Spleen (tissue), 7 donors: Measurements from ENCODE around the gene CLEC16A.

Experiments
- CTCF ChIP-seq, 11 experiments: fragments of 200-600 bp in 7 of 11; fragments of 450-650 bp in 4 of 11; sonication (generic) in 4 of 11; IDR thresholded peaks in 8 of 11; conservative IDR thresholded peaks in 3 of 11; 1 replicate in 7 of 11; 2 replicates in 4 of 11; pipeline versions ENCODE4 v1.4.0 to v1.8.0; 2016 to 2021; ENCODE audit warnings: antibody characterized with exemption in 11 of 11, inconsistent platforms in 4 of 11, mild to moderate bottlenecking in 1 of 11
- POLR2A ChIP-seq, 3 donors: fragments of 450-650 bp; IDR thresholded peaks; one replicate each; pipeline ENCODE4 v1.5.1; 2017; ENCODE audit warnings: antibody characterized with exemption in 3 of 3, mild to moderate bottlenecking in 1 of 3
- donor health status: DM: no; HTN: no; CAD: no; lungs with moderate emphysema.
- donor health status: DM: no; HTN: no; CAD: no.
- donor health status: DM: no; HTN: no; CAD: no.

GRCh38 chr16:10934325-10935107 is 9.8 kb upstream of the CLEC16A start:
- no peak for TF ChIP-seq CTCF (IDR thresholded peaks at IDR 0.05 in 8 of 11, conservative IDR thresholded peaks at IDR 0.05 in 3 of 11)
- peak in 1 of 3 donors; percentile 1 for TF ChIP-seq POLR2A (IDR thresholded peaks at IDR 0.05)
